HG03108 (cell line): Measurements from ENCODE around the gene PDP2.
A peak's percentile ranks its signal among the peaks of the same experiment; 100 is the strongest.
"Not testable (repeated sequence)": the region's sequence is repeated elsewhere in the genome, so short reads cannot be mapped to it uniquely, and the experiment has no call there.

Experiments used
- ATAC-seq: cut with Tn5 transposase; IDR thresholded peaks from one replicate; pipeline ENCODE4 v1.9.1; 2021; ENCODE audit warnings: moderate library complexity; ENCODE audit not compliant: unreplicated experiment

Gene PDP2

DNA sequence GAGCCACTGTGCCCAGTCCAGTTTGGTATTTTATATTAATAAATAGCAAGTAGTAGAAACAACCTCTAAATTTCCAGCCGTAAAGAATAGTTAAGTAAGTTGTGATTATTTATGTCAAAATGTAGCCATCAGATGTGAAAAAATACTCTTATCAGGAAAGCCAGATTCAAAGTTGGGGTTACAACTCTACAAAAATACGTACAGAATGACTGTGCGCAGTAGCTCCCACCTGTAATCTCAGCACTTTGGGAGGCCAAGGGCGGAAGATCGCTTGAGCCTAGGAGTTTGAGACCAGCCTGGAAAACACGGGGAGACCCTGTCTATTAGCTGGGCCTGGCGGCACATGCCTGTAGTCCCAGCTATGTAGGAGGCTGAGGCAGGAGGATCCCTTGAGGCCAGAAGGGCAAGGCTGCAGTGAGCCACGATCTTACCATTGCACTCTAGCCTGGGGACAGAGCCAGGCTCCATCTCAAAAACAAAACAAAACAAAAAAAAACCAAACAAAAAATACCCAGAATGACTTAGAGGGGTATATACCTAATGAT, 1.7 kb downstream of the PDP2 start:
- ATAC-seq: no peak

DNA sequence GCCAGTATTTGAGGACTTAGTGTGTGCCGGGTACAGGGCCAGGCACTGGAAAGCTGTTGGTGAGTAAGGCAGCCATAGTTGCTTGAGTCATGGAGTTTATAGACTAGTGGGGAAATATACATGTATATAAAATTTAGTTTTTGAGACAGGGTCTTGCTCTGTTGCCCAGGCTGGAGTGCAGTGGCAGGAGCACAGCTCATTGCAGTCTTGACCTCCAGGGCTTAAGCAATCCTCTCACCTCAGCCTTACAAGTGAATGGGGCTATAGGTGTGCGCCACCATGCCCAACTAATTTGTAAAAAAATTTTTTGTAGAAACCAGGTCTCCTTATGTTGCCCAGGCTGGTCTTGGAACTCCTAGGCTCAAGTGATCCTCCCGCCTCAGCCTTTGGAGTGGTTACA, 2.4 kb downstream of the PDP2 start:
- no peak for ATAC-seq

DNA sequence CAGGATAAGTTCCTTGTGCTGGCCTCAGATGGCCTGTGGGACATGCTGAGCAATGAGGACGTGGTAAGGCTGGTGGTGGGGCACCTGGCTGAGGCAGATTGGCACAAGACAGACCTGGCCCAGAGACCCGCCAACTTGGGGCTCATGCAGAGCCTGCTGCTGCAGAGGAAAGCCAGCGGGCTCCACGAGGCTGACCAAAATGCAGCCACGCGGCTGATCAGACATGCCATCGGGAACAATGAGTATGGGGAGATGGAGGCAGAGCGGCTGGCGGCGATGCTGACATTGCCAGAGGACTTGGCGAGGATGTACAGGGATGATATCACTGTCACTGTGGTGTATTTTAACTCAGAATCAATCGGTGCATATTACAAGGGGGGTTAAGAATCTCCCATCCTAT, 5.2 kb downstream of the PDP2 start:
- no peak for ATAC-seq

DNA sequence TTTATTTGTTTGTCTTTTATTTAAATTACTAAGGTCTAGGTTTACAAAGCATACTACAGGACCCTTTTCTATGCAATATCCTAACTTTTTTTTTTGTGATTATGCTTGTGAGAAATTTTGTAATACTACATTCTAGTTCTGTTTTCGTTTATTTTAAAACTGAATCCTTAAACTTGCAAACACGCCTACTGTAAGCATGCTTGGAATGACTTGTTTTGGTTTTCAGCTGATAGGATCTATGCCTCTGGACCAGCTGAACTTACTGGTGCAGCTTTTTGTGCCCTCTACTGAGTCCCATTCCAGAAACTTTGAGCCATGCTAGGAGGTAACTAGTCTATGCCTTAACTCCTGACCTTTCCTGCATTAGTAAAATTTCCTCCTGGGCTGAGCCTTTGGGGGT, 6.0 kb downstream of the PDP2 start:
- ATAC-seq: no peak

DNA sequence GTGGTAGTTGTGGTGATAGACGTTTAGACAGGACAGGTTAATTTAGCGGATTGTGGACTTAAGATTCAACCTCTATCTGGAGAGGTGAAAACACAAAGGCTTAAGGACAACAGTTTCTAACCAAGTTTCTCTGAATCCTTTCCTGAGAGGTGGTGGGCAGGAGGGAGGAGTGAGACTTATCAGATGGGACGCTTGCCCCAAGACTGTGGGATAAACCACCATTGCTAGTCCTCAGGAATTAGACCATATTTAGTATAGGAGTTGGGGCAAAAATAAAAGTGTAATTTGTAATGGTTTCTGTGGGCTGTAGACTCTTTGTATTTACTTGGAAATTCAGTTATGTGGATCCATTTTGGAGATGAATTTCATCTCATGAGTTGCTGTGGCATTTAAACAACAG, 6.6 kb downstream of the PDP2 start:
- no peak for ATAC-seq

DNA sequence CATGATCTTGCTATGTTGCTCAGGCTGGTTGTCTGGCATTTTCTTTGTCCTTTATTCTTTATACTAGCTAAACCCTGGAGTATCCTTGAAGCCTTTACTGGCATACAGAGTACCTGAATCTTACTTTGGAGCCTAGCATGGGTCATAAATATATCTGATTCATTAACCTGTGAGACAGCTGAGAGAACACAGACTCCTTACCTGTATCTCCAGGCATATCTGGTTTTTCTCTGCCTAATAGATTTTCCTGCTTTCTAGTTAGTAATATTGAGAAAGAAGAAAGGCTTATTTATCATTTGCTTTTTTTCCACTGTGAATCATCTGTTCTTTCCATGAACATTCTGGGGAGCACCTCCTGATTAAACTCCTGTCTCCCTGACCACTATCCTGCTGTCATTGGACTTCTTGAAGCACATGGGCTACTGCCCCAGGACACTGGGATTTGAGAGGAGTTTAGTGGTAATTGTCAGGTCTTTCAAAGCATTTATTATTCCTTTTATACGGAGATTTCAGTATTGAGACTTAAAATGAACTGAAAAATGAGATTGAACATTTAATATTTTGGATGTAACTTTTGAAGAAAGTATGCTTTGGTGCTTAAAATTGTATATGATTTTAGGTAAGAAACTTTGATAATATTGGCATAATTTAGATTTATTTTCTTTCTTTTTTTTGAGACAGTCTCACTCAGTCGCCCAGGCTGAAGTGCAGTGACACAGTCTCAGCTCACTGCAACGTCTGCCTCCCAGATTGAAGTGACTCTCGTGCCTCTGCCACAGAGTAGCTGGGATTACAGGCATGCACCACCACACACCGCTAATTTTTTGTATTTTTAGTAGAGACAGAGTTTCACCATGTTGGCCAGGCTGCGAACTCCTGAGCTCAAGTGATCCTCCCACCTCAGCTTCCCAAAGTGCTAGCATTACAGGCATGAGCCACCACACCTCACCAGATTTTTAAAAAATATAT, 8.6 kb downstream of the PDP2 start:
- no peak for ATAC-seq

DNA sequence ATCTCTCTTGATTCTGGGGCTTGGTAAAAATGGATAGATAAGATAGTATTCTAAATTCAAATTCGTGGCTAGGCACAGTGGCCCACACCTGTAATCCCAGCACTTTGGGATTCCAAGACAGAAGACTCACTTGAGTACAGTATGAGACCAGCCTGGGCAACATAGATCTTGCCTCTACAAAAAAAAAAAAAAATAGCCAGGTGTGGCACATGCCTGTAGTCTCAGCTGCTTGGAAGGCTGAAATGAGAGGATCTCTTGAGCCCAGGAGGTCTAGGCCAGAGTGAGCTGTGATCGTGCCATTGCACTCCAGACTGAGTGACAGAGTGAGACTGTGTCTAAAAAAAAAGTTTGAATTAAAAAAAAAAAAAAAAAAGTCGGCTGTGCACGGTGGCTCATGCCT, 9.3 kb downstream of the PDP2 start:
- ATAC-seq: no peak

DNA sequence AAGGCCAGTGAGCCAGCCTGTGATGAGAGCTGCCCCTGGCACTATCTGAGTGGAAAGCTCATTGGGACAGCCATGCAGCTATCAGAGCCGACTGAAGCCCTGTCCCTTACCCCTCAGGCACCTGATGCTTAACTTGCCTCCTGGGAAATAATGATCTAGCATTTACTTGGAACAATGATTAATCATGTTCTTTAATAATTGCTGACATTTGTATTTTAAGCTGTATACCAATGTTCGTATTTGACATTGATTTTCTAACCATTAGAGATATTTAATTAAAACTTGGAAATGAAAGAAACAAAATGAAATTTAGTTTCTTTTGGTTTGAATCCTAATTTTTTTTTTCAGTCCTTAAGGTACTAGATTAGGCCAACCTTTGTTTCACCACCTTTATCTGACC, 10.5 kb downstream of the PDP2 start:
- no peak for ATAC-seq

DNA sequence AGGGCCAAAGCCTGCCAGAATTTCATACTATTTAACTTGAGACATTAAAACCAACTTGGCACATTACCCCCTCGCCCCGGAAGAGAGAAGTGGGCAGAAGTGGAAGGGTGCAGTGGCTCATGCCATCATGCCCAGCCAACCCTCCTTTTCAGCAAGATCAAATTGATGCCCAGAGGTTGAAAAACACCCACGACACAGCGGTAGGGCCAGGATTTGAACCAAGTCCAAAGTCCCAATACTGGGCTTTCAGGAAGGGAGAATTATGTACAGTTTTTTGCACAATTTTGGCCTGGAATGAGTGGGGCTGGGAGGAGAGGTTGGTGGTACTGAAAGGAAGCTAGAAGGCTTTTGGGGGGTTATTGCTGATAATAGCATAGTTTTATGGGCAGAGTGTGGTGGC, 11.0 kb downstream of the PDP2 start:
- ATAC-seq: no peak

DNA sequence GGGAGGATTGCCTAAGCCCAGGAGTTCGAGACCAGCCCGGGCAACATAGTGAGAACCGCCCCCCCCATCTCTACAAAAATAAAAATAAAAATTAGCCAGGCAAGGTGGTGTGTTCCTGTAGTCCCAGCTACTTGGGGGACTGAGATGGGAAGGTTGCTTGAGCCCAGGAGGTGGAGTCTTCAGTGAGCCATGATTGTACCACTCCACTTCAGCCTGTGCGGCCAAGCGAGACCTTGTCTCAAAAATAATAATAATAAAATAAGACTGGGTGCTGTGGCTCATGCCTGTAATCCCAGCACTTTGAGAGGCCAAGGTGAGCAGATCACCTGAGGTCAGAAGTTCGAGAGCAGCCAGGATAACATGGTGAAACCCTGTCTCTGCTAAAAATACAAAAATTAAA, 11.5 kb downstream of the PDP2 start:
- no peak for ATAC-seq

DNA sequence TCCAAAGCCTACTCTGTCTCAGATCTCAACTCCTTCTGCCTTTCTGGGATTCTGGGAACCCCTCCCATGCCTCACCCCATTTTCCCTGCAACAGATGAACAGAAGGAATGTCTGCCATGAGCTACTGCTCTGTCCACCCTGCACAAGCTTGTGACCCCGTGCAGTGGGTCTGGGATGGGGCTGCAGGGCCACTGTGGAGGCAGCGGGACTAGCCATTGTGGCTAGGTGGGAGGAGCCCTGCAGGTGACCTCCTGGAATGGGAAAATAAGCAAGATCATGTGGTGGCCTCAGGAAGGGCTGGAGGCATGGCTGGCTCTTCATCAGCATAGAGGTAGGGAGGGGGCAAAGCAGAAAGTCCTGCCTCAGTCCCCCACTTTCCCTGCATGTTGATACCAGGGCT, 13.7 kb downstream of the PDP2 start:
- no peak for ATAC-seq

DNA sequence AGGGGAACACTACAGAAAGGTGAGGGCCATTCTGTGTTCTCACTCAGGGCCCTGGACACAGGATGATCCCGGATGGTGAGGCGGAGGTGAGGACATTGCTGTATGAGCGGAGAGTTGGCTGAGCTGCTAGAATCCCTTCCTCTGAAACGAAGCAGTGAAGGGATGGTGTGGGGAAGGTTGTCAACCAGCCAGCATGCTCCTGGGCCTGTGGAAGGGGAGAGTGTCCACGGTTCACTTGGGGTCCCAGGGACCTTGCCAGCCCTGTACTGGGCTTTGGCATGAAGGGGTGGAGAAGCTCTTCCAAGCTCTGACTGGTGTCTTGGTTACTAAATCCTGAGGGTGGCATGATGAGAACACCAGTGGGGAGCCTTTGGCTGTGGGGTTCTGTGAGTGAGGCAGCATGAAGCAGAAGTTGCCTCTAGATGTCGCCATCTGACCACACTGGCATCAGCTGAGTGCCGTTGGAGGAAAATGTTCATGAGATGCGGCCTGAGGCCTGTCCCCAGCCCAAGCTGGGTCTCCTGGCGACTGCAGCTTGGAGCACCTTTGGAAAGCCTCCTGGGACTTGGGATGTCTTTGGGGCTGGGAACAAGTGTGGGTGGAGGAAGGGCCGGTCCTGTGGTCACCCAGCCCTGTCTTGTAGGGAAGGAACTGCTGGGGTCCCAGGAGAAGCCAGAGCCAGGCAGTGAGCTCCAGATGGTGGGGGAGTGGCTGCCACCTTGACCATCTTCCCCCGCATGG, 14.8 kb downstream of the PDP2 start:
- peak; percentile 67 for ATAC-seq

DNA sequence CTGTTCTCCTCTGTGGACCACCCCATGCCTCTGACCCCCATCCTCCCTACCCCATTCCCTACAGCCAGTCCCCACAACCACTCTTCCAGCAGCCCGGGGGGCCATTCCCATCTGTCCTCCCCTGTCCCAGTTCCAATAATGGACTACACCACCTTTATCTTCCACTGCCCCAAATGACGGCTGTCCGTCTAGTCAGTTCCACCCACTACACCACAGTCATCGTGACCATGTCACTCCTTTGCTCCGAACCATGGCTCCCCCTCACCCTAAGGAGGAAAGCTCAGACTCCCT, 15.3 kb downstream of the PDP2 start:
- ATAC-seq: no peak

DNA sequence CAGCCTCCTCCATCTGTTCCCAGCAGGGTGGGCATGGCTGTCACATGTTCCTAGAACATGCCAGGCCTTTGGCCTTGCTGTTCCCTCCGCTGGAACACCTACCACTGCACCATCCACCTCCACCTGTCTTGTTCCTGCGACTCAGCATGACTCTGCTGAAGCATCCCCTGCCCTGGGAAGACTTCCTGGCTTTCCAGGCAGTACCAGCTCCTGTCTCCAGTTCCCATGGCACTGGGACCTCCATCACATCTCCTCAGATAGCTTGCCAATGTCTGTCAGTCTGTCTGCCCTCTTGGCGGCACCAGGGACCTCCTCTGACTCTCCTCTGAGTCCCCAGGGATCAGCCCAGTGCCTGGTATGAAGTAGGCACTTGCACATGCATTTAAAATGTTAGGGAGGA, 15.7 kb downstream of the PDP2 start:
- ATAC-seq: no peak

DNA sequence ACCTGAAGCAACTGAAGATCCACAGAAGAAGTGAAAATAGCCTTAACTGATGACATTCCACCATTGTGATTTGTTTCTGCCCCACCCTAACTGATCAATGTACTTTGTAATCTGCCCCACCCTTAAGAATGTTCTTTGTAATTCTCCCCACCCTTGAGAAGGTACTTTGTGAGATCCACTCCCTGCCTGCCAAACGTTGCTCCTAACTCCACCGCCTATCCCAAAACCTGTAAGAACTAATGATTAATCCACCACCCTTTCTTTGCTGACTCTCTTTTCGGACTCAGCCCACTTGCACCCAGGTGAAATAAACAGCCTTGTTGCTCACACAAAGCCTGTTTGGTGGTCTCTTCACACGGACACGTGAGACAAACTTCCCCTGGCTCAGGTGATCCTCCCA, 16.4 kb downstream of the PDP2 start:
- ATAC-seq: not testable (repeated sequence)

DNA sequence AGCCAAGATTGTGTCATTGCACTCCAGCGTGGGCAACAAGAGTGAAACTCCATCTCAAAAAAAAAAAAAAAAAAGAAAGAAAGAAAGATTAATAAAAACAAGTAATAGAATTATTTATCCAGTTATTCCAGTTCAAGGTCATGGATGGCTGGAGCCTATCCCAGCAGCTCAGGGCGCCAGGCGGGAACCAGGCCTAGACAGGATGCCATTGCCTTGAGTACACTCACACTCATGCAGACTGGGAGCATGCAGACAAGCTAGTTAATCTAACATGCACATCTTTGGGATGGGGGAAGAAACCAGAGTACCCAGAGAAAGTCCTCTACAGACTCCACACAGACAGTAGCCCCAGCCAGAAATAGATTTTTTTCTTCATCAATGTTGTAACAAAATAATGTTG, 17.9 kb downstream of the PDP2 start:
- ATAC-seq: no peak

DNA sequence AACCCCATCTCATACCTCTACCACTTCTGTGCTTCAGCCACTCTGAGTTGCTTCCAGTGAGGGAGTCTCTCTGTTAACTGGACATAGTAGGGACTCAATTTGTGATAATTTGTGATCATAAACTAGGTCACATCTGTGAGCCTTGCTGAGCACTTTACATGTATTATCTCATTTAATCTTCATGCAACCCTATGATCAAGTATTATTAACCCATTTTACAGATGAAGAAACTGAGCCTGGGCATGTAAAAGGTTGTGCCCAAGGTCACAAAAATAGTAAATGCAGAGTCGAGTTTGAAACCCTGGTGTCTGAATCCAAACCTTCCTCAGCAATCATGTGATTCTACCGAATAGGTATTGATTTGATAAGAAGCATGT, 18.6 kb downstream of the PDP2 start:
- ATAC-seq: no peak

DNA sequence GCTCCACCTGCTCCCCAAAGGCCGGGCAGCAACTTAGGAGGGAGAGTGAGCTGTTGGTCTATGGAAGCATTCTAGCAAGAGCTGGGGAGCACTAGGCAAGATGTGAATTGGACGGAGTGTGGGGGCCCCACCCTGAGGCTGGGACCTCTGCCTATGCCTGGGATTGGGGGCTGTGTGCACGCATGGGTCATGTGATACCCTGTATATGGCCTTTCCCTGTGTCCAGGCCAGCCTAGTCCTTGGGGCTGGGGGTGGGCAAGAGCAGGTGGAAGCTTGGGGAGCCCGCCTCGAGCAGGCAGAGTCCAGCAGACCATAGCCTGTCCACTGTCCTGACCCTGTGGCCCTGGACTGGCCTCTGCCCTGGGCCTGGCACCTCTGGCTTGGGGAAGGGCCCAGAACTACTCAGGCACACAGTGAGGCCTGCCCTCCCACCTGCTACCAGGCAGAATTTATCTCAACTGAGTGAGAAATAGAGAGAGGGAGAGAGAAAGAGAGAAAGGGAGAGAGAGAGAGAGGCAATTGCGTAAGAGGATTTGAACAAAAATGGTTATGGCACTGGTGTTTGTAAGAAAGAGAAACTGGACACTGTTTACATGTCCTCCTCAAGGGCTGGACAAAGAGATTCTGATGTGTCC, 19.1 kb downstream of the PDP2 start:
- ATAC-seq: no peak

DNA sequence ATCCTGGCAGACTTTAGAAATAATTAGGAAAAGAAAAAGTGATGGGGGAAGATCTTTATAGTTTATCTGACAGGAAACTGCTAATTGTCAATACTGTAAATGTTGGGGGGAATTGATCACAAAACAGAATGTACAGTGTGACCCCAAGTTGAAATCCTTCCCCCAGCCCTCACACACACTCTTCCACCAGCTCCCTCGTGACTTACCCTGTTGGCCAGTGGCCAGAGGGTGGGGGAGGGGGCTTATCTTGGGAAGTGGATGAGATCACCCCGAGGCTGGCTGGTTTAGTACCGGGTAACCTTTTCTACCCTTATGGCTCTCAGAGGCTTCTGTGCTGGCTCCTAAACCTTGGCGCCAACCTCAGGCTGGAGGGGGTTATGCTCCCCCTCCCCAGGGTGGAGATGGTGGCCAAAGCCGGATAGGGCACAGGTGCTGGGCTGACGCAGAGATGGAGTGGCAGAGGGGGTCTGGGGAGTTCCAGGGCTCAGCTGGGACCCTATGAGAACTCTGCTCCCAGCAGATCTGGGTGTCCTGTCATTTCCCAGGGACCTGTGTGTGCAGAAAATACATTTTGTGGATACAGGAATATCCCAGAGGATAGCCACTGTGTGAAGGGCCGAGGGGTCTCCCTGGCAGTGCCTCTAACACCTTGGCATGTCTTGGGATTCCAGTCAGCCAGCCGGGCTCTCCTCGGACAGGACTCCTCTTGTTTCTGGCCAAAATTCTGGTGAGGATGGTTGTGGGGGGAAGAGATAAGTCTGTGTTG, 19.8 kb downstream of the PDP2 start:
- no peak for ATAC-seq

DNA sequence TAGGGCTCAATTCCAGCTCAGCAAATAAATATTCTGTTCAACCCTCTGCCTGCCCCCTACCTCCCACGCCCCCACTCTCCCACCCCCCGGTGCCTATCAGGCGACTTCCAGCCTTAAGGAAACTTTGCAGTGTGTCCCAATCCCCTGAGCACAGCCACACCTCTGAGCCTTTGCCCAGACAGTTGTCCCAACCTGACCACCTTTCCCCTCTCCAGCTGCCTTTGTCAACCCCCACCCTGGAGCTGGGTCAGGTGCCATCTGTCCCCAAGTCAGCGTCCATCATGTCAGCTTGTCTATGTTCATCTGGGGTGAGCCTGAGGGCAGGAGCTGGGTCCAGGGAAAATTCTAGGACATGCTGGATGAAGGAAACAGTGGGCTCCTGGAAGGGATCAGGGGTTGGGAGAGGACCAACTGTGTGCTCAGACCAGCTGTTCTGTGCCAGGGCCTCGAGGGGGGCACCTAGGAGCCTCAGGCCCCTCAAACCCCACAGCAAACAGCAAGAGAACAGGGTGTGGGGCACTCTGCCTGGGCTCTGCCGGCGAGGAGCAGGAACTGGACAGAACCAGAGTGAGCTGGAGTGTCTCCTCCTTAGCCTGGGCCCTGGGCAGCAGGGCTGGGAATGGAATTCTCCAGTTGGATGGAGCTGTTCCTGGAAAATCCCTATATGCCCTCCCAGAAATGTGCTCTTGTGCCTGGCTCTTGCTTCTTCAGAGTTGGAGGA, 20.6 kb downstream of the PDP2 start:
- ATAC-seq: no peak
